GM15510 (cell line): Measurements from ENCODE around the gene PIP4P1.
A peak's percentile ranks its signal among the peaks of the same experiment; 100 is the strongest.

Experiments used
- POLR2A ChIP-seq: IDR thresholded peaks from 3 replicates; pipeline ENCODE4 v1.6.1; 2011; ENCODE audit warnings: borderline replicate concordance; ENCODE audit not compliant: insufficient read length; ENCODE audit errors: extremely low read depth

PIP4P1 gene

DNA sequence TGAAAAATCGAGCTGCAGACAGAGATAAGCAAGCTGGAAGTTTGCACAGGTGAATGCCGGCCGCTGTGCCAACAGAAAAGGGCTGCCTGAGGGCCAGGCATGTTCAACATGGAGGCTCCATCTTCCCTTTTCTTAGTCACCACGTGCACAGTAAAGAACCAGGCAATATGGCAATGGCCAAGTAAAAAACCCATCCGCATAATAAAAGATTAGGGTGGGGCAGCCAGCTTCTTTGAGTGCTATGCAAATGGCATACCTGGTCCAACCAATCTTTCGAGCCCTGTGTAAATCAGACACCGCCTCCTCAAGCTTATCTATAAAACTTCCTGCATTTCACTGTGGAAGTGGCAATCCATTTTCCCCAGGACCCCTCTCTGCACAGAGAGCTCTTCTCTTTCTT lies 24.7 kb upstream of the PIP4P1 start:
- no peak for TF ChIP-seq POLR2A

- TF ChIP-seq POLR2A: no peak
Measured at GRCh38 chr14:20482382-20482781, 21.1 kb upstream of the PIP4P1 start.

- no peak for TF ChIP-seq POLR2A
Measured at GRCh38 chr14:20478894-20479293, 17.7 kb upstream of the PIP4P1 start.

- TF ChIP-seq POLR2A: no peak
Measured at GRCh38 chr14:20477211-20477876, 16.1 kb upstream of the PIP4P1 start.

- no peak for TF ChIP-seq POLR2A
Measured at GRCh38 chr14:20476776-20477175, 15.5 kb upstream of the PIP4P1 start.

DNA sequence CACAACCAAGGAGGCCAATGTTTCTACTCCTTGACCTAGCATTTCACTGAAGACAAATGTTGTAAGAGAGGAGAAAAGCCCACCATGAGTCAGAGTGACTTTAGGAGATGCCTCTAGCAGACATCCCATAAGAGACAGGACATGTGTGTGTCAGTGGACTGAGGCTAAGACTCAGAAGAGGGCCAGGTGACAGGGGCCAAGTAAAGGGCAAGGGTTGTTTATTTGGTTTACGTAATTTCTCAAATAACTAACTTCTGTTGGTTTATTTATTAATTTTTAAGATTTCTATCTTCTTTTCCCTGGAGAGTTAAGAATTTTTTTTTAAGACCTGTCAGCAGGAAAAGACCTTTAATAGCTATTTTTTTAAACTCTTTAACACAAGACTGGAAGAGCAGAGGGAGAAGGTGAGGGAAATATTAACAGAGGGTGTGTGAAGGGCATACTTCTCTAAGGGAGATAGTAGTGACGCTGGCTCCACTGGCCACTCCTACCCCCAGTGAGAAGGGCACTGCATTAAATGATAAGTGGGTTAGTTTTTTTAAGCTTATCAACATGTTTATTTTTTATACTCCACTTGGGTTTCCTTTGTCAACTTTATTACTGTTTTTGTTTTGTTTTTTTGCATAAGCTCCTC lies 11.4 kb upstream of the PIP4P1 start:
- no peak for TF ChIP-seq POLR2A

DNA sequence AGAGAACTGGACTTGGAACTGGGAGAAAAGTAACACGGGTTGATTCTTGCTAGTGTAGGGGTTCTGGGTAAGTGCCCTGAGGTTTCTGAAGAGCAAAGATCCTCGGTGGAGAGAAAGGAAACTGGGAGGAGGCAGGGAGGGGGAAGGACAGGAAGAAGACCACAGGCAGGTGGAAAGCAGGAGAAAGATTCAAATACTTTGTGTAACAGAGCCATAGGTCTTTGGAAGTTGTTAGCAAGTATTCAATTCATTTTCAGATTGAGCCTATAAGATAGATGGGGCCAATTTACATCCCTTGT lies 9.3 kb upstream of the PIP4P1 start:
- TF ChIP-seq POLR2A: no peak

- no peak for TF ChIP-seq POLR2A
Measured at GRCh38 chr14:20469890-20470602, 8.8 kb upstream of the PIP4P1 start.

- peak; percentile 100 for TF ChIP-seq POLR2A
Measured at GRCh38 chr14:20469242-20469889, 8.1 kb upstream of the PIP4P1 start, which contains the start of gene PNP. TSS of gene PNP (plus strand) at chr14:20469406. CDS start at chr14:20469525, 119 bp downstream.

DNA sequence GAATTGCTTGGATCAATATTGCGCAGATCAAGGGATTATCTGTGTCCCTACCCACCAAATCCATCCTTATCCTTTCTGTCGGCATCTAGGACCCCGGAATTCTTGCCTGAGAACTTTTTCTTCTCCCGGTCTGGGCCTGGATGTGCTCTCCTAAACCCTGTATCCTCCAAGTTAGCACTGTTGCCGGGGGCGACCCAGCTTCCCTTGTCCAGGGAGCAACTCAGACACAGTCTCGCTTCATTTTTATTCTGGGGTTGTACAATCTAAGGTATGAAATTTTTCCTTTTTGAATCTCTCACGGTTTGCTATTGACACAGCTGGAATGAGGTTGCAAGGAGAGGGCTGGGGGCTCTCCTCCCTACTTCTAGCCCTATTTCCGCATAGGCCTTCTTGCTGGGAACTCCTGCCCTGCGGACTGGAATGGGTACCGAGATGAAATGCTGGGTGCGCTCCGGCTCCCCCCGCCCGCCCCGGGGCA lies 7.6 kb upstream of the PIP4P1 start:
- no peak for TF ChIP-seq POLR2A

- no peak for TF ChIP-seq POLR2A
Measured at GRCh38 chr14:20460458-20461224, 593 bp downstream of the PIP4P1 start.

DNA sequence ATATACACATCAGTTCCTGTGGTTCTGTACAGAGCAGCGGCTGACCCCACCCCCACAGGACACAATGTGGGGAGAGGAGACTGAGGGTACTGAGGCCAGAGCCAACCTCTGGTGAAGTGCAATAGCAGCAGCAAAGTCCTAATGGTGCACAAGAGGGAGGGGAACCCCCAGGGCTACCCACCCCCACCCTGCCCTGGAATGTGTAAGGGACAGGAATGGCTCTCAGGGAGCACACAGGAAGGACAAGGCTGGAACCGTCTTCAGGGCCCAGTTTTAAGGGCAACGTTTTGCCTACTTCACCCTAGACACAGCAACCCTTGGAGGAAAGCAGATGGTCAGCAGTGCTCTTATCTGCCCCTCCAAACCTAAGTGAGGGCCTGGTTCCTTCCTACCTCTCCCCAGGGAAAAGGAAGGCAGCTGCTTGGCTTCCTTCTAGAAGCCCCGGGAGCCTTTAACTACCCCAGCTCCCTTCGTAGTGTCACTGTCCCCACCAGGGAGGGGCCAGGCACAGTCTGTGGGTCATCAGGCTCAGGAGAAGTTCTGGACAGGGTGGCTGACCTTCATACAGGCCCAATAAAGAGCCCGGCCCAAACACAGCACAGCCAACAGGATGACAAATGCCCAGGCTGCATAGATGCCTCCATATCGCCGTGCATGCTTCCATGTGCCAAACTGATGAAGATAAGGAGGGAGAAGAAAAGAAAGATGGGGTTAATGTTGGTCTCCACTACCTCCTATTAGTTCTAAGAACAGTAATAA lies 3.0 kb downstream of the PIP4P1 start:
- TF ChIP-seq POLR2A: peak; percentile 26

GRCh38 chr14:20456971-20457370 lies 4.3 kb downstream of the PIP4P1 start:
- no peak for TF ChIP-seq POLR2A
